ENCODE results near the gene STEEP1. TPM values are rescaled to one million over a fixed set of nuclear protein-coding genes. Genes with fewer than 3 reads are reported as not detected.

The STEEP1 gene
- total RNA-seq, 4 donors from 2014 or later = 26.9 to 59.5 (median 32.4) TPM

DNA sequence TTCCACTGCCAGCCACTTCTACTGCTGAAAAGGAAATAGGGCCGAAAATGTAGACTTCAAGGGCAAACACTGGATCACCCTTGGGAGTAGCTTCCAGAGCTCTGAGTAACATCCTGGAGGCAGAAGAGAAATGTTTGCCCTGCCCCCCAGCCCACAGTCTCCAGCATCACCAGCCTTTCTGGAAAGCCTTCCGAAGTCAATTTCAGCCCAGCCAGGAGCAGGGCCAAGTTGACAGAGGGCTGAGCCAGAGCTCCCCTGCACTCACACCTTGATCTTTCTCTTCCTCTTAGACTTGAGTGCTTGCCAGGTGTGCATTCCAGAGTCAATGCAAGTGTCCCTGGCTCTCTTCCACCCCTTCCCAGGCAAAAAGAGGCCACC is 61.7 kb downstream of the STEEP1 start:
- intact Hi-C loops (cut with DNase I; ENCODE audit: low total_unique reads) (no loop called here), in situ Hi-C loops (cut with MboI; ENCODE audit: low pct_ligation_motif_present in 1 of 4, low pct_unique_long_range_greater_than_20kb in 1 of 4, low sequenced_read_pairs in 3 of 4) (loop anchor here in 1 of 4 donors (25.0 kb wide), 1 partner anchor 234 kb away; no protein-coding TSS in a partner anchor)
- no peak overlapping the region for H3K4me3 ChIP-seq
- no peaks in the 10 kb centered on the region for H3K9me3 ChIP-seq
- TF ChIP-seq EP300 (IDR thresholded peaks at IDR 0.05; ENCODE audit: low read depth) = no peak
- TF ChIP-seq POLR2AphosphoS5 (IDR thresholded peaks at IDR 0.05) = no peak
- TF ChIP-seq POLR2A (IDR thresholded peaks at IDR 0.05) = no peak
- no peak for TF ChIP-seq CTCF (IDR thresholded peaks at IDR 0.05)
- H3K27ac ChIP-seq = peak overlapping the region; percentile 73 to 85 (median 83)
- no peaks in the 10 kb centered on the region for H3K36me3 ChIP-seq
- WGBS, 2 donors (ENCODE audit: low coverage in 1 of 2) = 49% methylated on average over 2 of the region's 2 CpGs; no CpG with 5 or more reads in 1 of the 2 donors
- DNase-seq = peak; percentile 47
- H3K4me1 ChIP-seq = peaks cover 0 to 29% (median 7%) of the 10 kb centered on the region in 4 donors
- H3K27me3 ChIP-seq = no peaks in the 10 kb centered on the region

GRCh38 chrX:119502727-119503483 is 62.3 kb downstream of the STEEP1 start:
- DNase-seq = peak; percentile 85
- Histone ChIP-seq H3K27ac (peak overlapping the region; percentile 73 to 85 (median 83)), H3K9me3 (no peaks in the 10 kb centered on the region), H3K4me3 (no peak overlapping the region), H3K4me1 (peaks cover 0 to 29% (median 7%) of the 10 kb centered on the region in 4 donors), H3K36me3 (no peaks in the 10 kb centered on the region), H3K27me3 (no peaks in the 10 kb centered on the region)
- TF ChIP-seq POLR2A (IDR thresholded peaks at IDR 0.05) = peak; percentile 63
- no peak for TF ChIP-seq CTCF (IDR thresholded peaks at IDR 0.05)
- TF ChIP-seq EP300 (IDR thresholded peaks at IDR 0.05; ENCODE audit: low read depth) = no peak
- TF ChIP-seq POLR2AphosphoS5 (IDR thresholded peaks at IDR 0.05) = peak in 2 of 3 donors; percentile 11 to 57
- intact Hi-C loops (cut with DNase I; ENCODE audit: low total_unique reads) (no loop called here), in situ Hi-C loops (cut with MboI; ENCODE audit: low pct_ligation_motif_present in 1 of 4, low pct_unique_long_range_greater_than_20kb in 1 of 4, low sequenced_read_pairs in 3 of 4) (loop anchor here in 1 of 4 donors (25.0 kb wide), 1 partner anchor 234 kb away; no protein-coding TSS in a partner anchor)
- 50% methylated on average over 11 of the region's 11 CpGs; no CpG with 5 or more reads in 1 of the 2 donors for WGBS, 2 donors (ENCODE audit: low coverage in 1 of 2)

GRCh38 chrX:119501511-119502148 is 63.6 kb downstream of the STEEP1 start:
- TF ChIP-seq POLR2A (IDR thresholded peaks at IDR 0.05) (no peak), EP300 (IDR thresholded peaks at IDR 0.05; ENCODE audit: low read depth) (no peak), CTCF (IDR thresholded peaks at IDR 0.05) (no peak), POLR2AphosphoS5 (IDR thresholded peaks at IDR 0.05) (no peak)
- 84% methylated on average over 7 of the region's 7 CpGs; no CpG with 5 or more reads in 1 of the 2 donors for WGBS, 2 donors (ENCODE audit: low coverage in 1 of 2)
- Histone ChIP-seq H3K27ac (peak overlapping the region; percentile 73 to 85 (median 83)), H3K9me3 (no peaks in the 10 kb centered on the region), H3K4me3 (no peak overlapping the region), H3K4me1 (peaks cover 0 to 34% (median 7%) of the 10 kb centered on the region in 4 donors), H3K36me3 (no peaks in the 10 kb centered on the region), H3K27me3 (no peaks in the 10 kb centered on the region)
- no peak for DNase-seq
- intact Hi-C loops (cut with DNase I; ENCODE audit: low total_unique reads) (no loop called here), in situ Hi-C loops (cut with MboI; ENCODE audit: low pct_ligation_motif_present in 1 of 4, low pct_unique_long_range_greater_than_20kb in 1 of 4, low sequenced_read_pairs in 3 of 4) (loop anchor here in 1 of 4 donors (25.0 kb wide), 1 partner anchor 236 kb away; no protein-coding TSS in a partner anchor)
